Right lobe of liver (tissue), 4 donors: ENCODE results near the gene TMEM272.

Experiments used
- CTCF ChIP-seq, 4 donors: fragments of 200-600 bp in 3 of 4; fragments of 450-650 bp in 1 of 4; IDR thresholded peaks; one replicate each; pipeline versions ENCODE4 v1.5.1 to v1.8.0; 2016 to 2022; ENCODE audit warnings: antibody characterized with exemption in 4 of 4, mild to moderate bottlenecking in 2 of 4
- POLR2A ChIP-seq: fragments of 450-650 bp; IDR thresholded peaks from one replicate; pipeline ENCODE4 v1.6.1; 2017; ENCODE audit warnings: antibody characterized with exemption, mild to moderate bottlenecking
- donor health status: DM: no; HTN: no; CAD: no.
- donor health status: DM: no; HTN: no; CAD: no.
- donor health status: DM: no; HTN: yes; CAD: no.

GRCh38 chr13:51892657-51893056, 47.7 kb upstream of the TMEM272 start:
- no peak for TF ChIP-seq CTCF (IDR thresholded peaks at IDR 0.05)
- no peak for TF ChIP-seq POLR2A
